HCT116 (cell line): ENCODE data around the gene ORMDL3.

Experiments used
- POLR2A ChIP-seq: IDR thresholded peaks from 2 replicates; pipeline ENCODE4 v1.7.0; 2011; ENCODE audit warnings: borderline replicate concordance; ENCODE audit not compliant: insufficient read depth, insufficient read length; ENCODE audit errors: extremely low read depth
- REST ChIP-seq: IDR thresholded peaks from 2 replicates; pipeline ENCODE4 v1.6.1; 2012; ENCODE audit warnings: low read depth
- SP1 ChIP-seq: IDR thresholded peaks from 2 replicates; pipeline ENCODE4 v1.6.1; 2012; ENCODE audit warnings: low read depth

DNA sequence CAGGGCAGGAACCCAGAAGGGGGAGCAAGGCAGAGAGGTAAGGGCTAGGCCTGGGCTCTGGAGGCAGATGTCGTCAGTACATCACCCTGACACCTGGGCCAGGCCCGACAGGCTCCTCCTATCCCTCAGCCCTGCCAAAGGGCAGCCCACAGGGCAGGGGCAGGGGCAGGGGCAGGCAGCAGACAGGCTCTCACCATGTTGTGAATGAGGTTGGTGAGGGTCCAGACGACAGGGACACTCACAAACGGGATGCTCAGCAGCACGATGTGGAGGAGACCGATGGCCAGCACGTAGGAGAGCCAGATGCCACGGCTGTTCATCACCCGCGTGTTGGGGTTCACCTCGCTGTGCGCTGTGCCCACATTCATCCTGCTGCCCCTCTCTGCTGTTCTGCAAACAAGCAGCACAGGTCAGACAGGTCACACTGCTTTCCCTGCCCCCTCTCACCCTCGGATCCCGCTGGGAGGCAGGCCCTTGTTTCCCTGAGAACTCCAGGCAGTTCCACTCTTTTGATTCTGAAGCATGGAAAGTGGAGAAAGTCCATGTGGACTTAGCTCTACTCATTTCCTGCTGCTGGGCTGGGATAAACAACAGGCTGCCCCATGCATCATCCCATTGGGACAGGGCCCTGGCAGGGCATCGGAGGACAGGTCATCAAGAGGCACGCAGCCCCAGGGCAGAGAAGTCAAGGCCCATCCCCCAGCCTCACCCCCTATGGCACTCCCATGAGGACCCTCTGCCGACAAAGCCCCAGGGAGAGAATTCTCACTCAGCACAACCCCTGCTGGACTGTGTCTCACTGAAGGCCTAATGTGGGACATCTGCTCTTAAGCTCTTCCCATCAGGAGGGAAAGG lies 3.3 kb downstream of the ORMDL3 start:
- no peak for TF ChIP-seq REST
- TF ChIP-seq POLR2A: no peak
- TF ChIP-seq SP1: no peak
